Glutamatergic neuron (in vitro differentiated cells): ENCODE results near the gene FRMD3. TPM values are rescaled to one million over a fixed set of nuclear protein-coding genes. Genes with fewer than 3 reads are reported as not detected.

ENCODE experiments used
- DNase-seq: peaks from one replicate; pipeline ENCODE4 v3.0.0; 2022
- H3K27ac Mint-ChIP-seq: one replicate; pipeline ENCODE4 v1.8.0; 2020; ENCODE audit warnings: mild to moderate bottlenecking, mixed read lengths, inconsistent platforms; ENCODE audit not compliant: unreplicated experiment
- H3K27me3 Mint-ChIP-seq: one replicate; pipeline ENCODE4 v1.8.0; 2020; ENCODE audit warnings: mild to moderate bottlenecking, moderate library complexity, mixed read lengths, inconsistent platforms; ENCODE audit not compliant: unreplicated experiment
- H3K36me3 Mint-ChIP-seq: one replicate; pipeline ENCODE4 v1.8.0; 2020; ENCODE audit warnings: mild to moderate bottlenecking, mixed read lengths, inconsistent platforms; ENCODE audit not compliant: unreplicated experiment
- H3K4me1 Mint-ChIP-seq: one replicate; pipeline ENCODE4 v1.8.0; 2020; ENCODE audit warnings: mild to moderate bottlenecking, low read depth, mixed read lengths, inconsistent platforms; ENCODE audit not compliant: unreplicated experiment
- H3K4me3 Mint-ChIP-seq: one replicate; pipeline ENCODE4 v1.8.0; 2020; ENCODE audit warnings: mild to moderate bottlenecking, mixed read lengths, inconsistent platforms; ENCODE audit not compliant: unreplicated experiment
- H3K9me3 Mint-ChIP-seq: one replicate; pipeline ENCODE4 v1.8.0; 2020; ENCODE audit warnings: mild to moderate bottlenecking, moderate library complexity, mixed read lengths, inconsistent platforms; ENCODE audit not compliant: unreplicated experiment
- CTCF ChIP-seq: fragments of 200-600 bp; sonication (generic); IDR thresholded peaks from one replicate; pipeline ENCODE4 v1.5.0; 2021; ENCODE audit not compliant: partially characterized antibody, unreplicated experiment
- total RNA-seq: library from RNA; stranded (reverse); fragmentation: NEBNext Ultra II Directional; extraction: Animal tissue kit (Norgen Biotek cat#: 25700); gene quantifications from one replicate; pipeline ENCODE4 v1.2.1, GENCODE V29; 2021; ENCODE audit not compliant: unreplicated experiment

FRMD3 gene
- total RNA-seq, 1 donor from 2014 or later, result 20.7 TPM

GRCh38 chr9:83508067-83508466 is 30.1 kb downstream of the FRMD3 start:
- Mint-ChIP-seq H3K27me3 (no peaks in the 10 kb centered on the region), H3K27ac (no peak overlapping the region), H3K36me3 (peaks cover 4% of the 10 kb centered on the region), H3K4me1 (peaks cover 7% of the 10 kb centered on the region), H3K4me3 (no peak overlapping the region), H3K9me3 (peaks cover 2% of the 10 kb centered on the region)
- no peak for TF ChIP-seq CTCF
- no peak for DNase-seq

- DNase-seq, result no peak
- Mint-ChIP-seq H3K27ac (no peak overlapping the region), H3K27me3 (no peaks in the 10 kb centered on the region), H3K4me3 (no peak overlapping the region), H3K4me1 (peaks cover 7% of the 10 kb centered on the region), H3K36me3 (peaks cover 4% of the 10 kb centered on the region), H3K9me3 (peaks cover 2% of the 10 kb centered on the region)
- TF ChIP-seq CTCF, result no peak
These were observed 32.9 kb downstream of the FRMD3 start for GRCh38 chr9:83505282-83505681.

- Mint-ChIP-seq H3K36me3 (peaks cover 4% of the 10 kb centered on the region), H3K4me1 (peaks cover 7% of the 10 kb centered on the region), H3K27me3 (no peaks in the 10 kb centered on the region), H3K4me3 (no peak overlapping the region), H3K9me3 (peaks cover 2% of the 10 kb centered on the region), H3K27ac (no peak overlapping the region)
- DNase-seq, result no peak
- TF ChIP-seq CTCF, result no peak
These were observed 34.3 kb downstream of the FRMD3 start for GRCh38 chr9:83503866-83504265.

- H3K9me3 Mint-ChIP-seq, result no peaks in the 10 kb centered on the region
- H3K4me1 Mint-ChIP-seq, result peaks cover 5% of the 10 kb centered on the region
- no peaks in the 10 kb centered on the region for H3K36me3 Mint-ChIP-seq
- TF ChIP-seq CTCF, result no peak
- no peaks in the 10 kb centered on the region for H3K27me3 Mint-ChIP-seq
- H3K27ac Mint-ChIP-seq, result no peak overlapping the region
- H3K4me3 Mint-ChIP-seq, result no peak overlapping the region
- no peak for DNase-seq
These were observed 36.6 kb downstream of the FRMD3 start for GRCh38 chr9:83501565-83501964.

GRCh38 chr9:83497441-83497840 is 40.8 kb downstream of the FRMD3 start:
- H3K4me3 Mint-ChIP-seq, result no peak overlapping the region
- TF ChIP-seq CTCF, result no peak
- H3K4me1 Mint-ChIP-seq, result peaks cover 2% of the 10 kb centered on the region
- no peaks in the 10 kb centered on the region for H3K9me3 Mint-ChIP-seq
- no peak overlapping the region for H3K27ac Mint-ChIP-seq
- no peaks in the 10 kb centered on the region for H3K36me3 Mint-ChIP-seq
- DNase-seq, result no peak
- H3K27me3 Mint-ChIP-seq, result no peaks in the 10 kb centered on the region
